GM21447 (cell line): ENCODE measurements around the gene HEG1.

Experiments
- ATAC-seq: cut with Tn5 transposase; IDR thresholded peaks from one replicate; pipeline ENCODE4 v1.9.1; 2021; ENCODE audit not compliant: unreplicated experiment

HEG1 gene

GRCh38 chr3:125017406-125017805, 38.4 kb downstream of the HEG1 start:
- no peak for ATAC-seq

DNA sequence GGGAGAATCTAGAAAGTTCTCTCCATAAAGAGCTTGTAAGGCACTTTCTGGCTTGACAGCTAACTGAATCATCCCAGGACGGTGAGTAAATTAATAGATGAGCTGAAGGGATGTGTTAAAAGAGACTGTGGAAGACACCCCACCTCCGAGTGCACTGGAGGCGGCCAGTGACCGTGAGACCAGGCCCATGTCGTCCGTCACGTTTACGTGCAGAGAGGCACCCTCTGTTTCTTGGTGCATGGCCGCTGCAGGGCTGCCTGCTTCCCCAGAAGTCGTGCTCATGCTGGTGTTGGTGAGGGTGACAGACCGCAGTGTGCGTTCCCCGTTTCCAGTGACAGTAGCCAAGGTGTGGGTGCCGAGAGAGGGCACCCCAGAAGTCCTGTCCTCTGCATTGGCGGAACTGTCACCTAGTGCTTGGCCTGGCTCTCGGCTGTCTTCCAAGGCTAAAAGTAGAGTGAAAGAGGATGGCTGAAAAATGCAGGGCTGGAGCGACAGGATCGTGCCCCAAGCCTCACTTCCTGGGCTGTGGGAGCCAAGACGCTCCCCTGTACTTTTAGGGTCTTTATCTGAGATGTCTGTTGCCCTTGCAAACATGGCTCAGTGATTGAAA, 41.1 kb downstream of the HEG1 start:
- no peak for ATAC-seq

GRCh38 chr3:125013095-125013494, 42.7 kb downstream of the HEG1 start:
- ATAC-seq, result no peak

- ATAC-seq, result no peak
Observed at GRCh38 chr3:125011941-125012340, 43.9 kb downstream of the HEG1 start.

GRCh38 chr3:125010393-125010792, 45.4 kb downstream of the HEG1 start:
- no peak for ATAC-seq

DNA sequence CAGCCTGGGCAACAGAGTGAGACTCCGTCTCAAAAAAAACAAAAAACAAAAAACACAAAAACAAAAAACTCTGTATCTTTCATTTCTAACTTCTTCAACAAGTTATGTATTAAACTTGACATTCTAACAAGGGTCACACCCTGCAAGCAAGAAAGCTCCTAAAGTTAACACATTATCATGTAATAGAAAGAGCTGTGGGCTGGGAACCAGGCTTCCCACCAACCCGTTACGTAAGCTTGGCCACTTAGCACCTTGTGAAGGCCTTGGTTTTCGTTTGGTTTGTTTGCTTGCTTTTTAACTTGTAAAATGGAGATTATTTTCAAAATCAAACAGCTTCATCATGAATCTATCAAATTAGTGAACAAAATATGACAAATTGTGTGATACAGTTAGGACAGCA, 47.0 kb downstream of the HEG1 start:
- ATAC-seq, result no peak

DNA sequence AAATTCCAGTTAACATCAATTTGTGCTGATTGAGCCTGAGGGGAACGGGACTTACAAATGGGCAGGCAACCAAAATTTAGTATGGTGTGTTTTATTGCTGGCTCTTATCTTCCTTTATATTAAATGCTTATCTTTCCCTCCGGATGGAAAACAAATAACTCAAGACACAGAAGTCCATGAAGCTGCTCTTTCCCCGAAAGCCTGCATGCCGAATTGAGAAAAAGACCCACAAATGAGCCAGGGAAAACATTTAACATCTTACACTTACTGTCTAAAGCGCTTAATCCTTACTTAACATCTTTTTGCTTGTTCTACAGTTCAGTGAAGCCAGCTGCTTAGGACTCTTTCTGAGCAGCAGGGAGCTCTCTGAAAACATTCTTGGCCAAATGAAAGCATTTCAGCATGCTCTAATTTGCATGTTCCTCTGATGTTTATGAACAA, 49.5 kb downstream of the HEG1 start:
- no peak for ATAC-seq

GRCh38 chr3:125005676-125006075, 50.1 kb downstream of the HEG1 start:
- no peak for ATAC-seq

DNA sequence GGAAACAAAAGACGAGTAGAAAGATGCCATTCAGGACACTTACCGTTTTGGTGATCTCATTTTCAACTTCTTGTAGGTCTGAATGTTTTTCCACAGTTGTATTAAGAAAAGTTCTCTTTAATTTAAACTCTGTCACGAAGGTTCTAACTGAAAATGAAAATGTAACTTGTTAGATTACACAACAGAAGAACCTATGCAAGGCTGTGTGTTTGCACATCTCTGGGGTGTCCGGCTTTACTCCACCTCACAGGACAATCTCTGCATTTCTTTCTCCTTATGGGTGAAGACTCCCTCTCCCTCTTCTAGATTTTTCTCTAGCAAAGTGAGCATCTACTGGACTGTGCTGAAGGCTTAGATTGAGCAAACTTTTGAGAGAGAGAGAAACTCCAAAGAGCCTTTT, 50.6 kb downstream of the HEG1 start:
- no peak for ATAC-seq

GRCh38 chr3:125003859-125004595, 51.8 kb downstream of the HEG1 start:
- no peak for ATAC-seq

DNA sequence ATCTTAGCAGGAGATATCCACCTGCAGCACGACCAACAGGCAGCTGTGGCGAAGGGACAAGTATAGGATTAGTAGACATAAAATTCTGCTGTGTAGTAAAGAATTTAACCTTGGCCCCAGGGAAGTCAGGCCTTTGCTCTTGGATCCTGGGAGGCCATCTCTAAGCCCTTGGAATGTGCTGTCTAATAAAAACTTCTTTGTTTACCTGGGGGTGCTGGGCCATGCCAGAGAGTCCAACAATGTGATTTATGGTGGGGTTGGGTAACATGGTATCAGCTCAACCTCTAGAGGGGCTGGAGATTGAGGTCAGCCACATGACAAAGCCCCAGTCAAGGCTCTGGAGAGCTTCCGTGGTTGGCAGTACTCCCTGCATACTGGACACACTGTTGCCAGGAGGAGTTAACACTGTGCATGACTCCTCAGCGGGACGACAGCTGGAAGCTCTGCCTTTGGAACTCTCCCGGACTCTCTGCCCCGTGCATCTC, 52.4 kb downstream of the HEG1 start:
- no peak for ATAC-seq

DNA sequence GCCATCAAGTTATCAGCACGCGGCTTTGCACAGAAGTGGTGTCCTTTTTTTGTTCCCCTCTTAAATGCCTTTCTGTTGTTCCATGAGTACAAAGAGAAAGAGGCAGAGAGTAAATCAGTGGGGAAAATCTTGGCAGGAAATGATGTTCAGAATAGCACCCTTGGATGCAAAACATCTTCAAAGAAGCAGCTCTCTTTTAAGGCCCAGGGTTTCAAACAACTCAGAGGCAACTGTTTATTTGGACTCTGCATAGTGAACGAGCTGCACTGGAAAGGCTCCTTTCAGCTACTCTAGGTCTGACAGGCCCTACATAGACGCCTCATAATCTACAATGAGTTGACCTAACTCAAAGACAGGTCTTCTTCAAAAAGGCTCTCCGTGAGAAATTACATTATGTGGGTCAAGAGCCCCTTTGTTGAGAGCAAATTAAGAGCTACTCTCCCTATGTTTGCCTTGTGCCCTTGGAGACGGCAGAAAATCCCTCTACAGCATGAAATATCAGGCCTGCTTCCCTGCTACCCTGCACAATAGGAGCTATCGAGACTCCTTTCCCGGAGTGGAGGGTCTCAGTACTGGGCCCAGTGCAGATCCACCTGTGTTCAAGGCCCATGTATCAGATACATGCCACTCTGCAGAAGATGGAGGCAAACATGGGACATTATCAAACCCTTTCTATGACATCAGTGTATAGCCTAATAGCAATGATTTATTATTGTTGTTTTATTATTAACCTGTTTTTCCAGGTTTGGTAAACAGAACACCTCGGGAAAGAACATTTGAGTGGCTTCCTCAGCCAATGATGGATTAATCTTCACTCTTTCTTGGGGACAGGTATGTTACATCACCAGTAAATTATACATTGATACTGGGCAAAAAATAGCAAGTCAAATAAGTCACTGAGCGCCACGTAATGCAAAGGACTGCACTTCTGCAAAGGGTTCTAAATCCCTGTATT, 53.1 kb downstream of the HEG1 start:
- ATAC-seq, result no peak

GRCh38 chr3:125001557-125002413, 54.0 kb downstream of the HEG1 start:
- no peak for ATAC-seq

DNA sequence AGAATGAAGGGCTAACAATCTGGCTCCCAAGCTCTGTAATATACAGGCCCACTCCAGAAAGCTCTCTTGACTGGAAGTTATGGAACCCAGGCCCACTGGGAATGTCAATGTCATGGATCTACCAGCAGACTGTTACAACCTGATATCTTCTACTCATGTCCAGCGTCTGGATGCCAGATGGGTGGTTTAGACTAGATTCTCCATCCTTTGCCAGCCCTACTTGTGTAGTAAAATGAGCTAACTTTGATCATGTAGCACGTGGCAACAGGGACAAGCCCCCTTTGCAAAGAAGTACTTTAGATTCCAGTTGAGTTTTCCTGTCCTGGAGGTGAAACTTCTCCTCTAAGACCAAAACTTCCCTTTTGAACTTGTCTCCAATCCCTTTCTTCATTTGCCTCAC, 55.1 kb downstream of the HEG1 start:
- ATAC-seq, result no peak

- ATAC-seq, result no peak
Observed at GRCh38 chr3:124999897-125000435, 55.8 kb downstream of the HEG1 start.

DNA sequence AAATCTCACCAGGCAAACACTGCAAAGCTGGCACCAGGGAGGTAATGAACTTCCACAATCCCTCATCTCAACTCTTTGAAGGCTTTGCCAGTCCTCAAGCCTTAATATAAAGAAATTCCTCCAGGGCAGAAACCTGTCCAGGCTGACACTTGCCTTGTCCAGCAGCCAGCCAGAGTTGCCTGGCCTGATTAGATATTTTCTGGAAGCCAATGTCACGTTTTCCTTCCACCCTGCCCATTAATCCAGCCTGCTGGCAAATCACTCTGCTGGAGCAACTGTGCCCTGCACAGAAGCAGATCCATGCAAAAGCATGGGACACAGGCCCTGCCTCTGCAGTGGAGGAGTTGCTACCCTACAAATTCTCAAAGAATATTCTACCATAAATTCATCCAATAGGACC, 56.5 kb downstream of the HEG1 start:
- ATAC-seq, result no peak

DNA sequence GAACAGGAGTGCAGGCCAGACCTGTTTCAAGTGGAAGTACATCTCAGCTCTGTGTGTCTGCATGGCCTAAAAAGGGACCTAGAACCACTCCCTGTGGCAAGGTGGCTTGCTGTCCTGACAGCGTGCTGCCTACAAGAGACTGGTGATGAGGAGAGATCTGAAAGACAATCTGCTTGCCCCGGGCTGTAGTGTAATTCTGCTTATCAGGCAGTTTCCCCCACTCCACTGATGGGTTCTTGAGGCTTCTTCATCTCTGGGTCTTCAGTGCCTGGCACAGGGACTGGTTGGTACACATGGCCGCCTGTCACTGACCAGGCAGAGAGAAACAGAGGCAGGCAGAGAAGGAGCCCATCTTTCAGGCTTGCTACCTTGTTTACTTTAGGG, 57.6 kb downstream of the HEG1 start:
- no peak for ATAC-seq

DNA sequence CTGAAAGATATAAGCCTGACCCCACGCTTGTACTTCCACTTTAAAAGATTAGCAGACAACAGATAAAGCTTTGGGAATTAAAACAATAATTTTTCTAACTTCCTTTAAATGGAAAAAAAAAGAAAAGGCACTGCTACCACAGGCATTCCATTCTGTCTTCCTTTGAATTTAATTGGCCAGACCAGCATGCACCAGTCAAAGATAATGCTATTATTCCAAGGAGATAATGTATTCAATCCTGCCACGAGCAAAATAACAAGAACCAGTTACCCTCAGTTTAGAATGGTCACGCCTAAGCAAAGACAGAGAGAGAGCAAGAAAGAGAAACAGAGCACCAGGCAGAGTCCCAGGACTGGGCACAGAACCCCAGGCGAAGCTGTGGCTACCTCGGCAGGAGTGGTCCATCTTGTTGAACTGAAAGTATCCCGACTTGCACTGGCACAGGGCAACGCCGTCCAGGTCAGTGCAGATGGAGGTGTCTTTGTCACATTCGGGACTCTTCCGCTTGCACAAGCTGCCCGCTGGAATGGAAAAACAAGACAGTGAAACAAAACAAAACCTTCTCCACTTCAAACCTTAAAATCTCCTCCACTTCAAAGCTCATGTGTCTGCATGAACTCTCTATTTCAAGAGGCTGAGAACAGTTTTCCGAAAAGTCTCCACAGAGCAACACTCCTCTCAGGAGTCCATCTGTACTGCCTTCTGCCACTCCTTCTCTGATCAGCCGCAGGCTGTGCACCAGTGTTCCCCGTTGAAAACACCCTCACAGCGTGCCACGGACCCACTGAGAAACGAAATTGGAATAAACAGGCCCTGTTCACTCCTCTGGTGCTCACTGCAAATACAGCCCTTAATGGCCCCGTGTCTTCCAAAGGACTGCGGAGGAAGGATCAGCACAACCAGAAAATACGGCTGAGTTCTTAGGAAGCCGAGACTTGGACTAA, 58.2 kb downstream of the HEG1 start:
- ATAC-seq, result no peak

- no peak for ATAC-seq
Observed at GRCh38 chr3:124995460-124995994, 60.3 kb downstream of the HEG1 start.
